GM18498 (cell line): ENCODE results near the gene FNDC3A.
"Not testable (repeated sequence)": the region's sequence is repeated elsewhere in the genome, so short reads cannot be mapped to it uniquely, and the experiment has no call there.

ENCODE experiments used
- ATAC-seq: cut with Tn5 transposase; IDR thresholded peaks from one replicate; pipeline ENCODE4 v1.9.1; 2021; ENCODE audit warnings: mild to moderate bottlenecking, moderate library complexity; ENCODE audit not compliant: unreplicated experiment

Gene FNDC3A

DNA sequence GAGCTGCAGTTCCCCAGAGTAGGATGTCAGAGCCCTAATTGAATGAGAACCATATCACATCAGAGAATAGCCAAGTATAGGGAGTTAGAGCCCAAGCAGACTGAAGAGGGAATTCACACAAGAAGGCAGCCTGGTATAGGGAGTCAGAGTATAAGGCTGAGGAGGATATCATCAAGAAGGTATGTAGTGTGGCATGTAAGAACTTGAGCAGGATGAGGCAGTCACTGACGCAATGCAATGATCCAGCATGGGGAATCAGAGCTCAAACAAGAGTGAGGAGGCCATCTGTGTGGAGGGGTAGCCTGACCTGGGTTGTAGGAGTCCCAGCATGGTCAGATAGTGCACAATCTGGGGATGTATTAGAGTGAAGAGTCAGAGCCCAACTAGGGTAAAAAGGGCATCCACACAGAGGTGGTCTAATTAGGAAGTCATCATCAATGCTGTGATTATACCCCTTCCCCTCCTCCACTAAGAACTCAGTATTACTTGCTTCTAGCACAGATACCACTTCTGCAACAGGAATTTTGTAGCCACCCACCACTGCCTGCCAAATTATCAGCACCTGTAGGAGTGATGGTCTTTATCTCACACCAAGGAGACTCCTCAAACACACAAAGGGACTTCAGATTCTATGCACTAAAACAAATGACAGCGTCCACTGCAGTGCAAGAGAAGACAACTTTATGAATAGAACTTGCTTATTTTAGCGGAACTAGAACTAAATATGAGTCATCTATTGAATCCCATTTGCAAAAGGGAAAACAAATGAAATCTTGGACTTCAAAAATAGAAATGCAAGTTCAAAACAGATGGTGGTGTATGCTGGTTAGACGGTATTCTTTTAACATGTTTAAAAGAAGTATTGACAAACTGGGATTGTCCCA lies 107.2 kb downstream of the FNDC3A start:
- peak; percentile 58 for ATAC-seq

DNA sequence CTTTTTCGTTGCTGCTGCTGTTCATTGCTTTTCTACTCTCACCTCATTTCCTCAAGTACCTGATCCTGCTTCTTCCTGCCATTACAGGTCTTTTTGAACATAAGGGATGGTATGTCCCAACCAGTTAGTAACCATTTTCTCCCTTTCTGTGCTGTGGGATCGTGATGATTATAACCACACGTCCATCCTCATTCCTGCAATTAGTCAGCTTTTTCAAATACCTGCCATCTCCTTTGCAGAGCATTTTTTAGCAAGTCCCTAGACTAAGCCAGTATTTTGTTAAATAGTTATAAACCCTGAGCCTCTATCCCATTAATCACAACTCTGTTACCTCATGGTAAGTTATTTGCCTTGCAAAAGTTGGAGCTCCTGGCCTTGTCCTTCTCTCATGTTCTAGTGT lies 109.2 kb downstream of the FNDC3A start:
- no peak for ATAC-seq

- ATAC-seq: no peak
Measured at GRCh38 chr13:49086722-49087121, 111.0 kb downstream of the FNDC3A start.

GRCh38 chr13:49093376-49093775 lies 117.7 kb downstream of the FNDC3A start:
- no peak for ATAC-seq

GRCh38 chr13:49097374-49097773 lies 121.7 kb downstream of the FNDC3A start:
- no peak for ATAC-seq

GRCh38 chr13:49098198-49098597 lies 122.5 kb downstream of the FNDC3A start:
- no peak for ATAC-seq

DNA sequence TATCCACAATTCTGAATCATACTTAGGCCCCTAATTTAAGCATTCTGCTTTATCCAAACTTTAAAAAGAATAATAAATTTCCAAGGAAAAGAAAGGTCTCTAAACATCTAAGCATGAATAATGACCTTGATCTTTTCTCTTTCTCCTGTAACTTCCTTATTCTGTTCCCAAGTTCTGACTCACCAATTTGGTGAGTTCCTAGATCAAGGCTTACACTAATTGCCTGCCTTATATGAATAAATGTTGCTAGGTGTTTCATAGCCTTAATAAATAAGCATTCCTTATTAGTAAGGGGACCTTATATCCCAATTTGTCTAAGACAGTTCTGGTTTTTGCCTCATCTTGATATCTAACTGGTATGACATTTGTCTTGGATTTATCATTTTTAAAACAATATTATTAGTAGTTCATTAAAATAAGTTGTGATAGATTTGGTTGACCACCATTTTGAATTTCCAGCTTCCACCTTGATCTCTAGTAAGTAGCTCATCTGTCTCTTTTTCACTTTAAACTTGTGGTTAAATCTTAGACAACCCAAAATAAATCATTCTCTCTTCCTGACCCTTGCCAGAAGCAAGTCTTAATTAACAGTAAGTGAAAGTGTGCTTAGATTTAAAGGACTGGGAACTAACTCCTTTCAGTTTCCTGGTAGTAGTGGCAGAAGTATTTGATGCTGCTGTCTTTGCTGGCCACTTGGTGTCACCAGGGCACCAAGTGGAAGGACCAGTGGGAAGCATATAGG lies 123.2 kb downstream of the FNDC3A start:
- ATAC-seq: peak; percentile 55

GRCh38 chr13:49099513-49099877 lies 123.8 kb downstream of the FNDC3A start:
- no peak for ATAC-seq

DNA sequence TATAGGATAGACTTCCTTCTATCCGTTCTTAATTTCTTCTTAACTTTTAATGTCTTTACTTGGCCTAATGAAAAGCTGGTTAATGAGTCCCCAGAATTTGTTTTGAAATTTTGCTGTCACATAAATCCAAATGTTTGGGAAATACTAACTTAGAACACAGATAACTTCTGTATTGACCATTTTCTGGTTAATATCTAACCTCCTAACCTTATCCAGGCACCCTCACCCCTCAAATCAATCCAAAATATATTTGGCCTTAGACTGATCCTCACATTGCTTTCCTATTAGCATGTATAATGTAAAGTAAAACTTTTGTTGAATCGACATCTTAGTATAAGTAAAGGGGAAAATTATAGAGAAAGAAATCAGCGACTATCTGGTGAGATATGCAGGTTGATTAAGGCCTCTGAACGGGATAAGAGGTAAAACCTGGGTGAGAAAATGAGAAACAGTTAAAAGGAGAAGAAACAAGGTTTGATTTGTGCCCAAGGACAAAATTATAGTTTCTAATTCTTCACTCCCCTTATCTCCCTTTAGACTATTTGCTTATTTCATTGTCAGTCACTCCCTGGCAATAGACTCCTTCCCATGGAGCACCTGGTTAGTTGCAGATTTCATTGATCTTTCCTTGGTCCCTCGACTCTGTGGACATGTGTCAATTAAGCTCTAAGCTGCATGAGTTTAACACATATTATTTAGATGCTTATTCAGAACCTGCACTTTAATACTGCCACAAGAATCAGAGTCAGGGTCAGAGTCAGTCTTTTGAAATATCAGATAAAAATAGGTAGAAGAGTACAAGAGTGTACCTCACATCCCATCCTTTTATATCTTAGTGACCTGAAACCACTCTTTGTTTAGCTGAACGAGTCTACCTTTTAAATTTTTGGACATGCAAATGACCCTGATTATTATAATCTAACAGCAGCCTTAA lies 125.2 kb downstream of the FNDC3A start:
- no peak for ATAC-seq

DNA sequence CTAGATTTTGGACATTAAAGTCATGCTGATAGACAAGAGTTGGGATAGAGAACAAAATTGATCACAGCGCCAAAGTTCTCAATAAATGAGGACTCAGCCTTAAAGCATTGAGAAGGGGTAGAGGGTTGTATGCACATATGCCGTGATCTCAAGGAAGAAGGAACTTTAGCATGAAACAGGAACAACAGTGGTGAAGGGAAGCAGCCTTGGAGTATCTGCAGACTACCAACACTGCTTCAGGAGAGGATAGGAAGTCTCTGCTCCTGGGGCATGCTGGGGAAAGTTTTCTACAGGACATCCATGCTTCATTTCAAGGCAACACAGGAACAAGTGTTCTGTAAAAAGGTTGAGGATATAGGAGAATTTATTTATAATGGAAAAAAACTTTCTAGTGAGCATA lies 132.5 kb downstream of the FNDC3A start:
- no peak for ATAC-seq

DNA sequence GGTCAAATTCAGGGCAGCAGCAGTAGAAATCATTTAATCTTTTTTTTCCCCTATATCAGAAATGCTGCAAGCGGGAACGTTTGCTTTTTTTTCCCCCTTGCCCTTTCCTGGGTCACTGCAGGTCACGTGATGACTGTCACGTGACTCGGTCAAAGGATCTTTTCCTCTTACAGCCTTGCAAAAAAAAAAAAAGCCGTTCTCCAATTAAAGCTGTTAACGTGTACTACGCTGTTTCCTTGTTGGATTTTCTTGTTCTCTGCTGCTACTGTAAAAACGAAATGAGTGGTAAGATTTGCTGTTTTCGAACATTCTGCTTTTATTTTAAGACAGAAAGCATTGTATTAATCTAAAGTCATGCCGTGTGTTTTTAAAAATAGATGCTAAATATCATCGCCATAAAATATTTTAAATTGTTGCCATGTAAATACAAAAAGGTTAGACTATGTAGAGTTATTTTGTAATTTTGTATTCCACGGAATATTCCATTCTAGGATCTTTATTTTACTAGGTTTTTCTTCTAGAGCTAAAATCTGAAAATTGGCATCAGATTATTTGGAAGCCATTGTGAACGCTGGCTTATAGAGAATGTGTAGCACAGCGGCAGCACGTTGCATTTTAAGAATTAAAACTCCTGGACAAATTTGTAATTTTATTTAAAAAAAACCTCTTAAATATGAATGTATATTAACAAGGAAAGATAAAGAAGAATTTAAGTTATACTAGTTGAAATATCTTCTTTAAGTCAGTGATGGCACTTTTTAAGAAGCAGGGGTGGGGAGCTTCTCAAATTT lies 134.6 kb downstream of the FNDC3A start:
- no peak for ATAC-seq

DNA sequence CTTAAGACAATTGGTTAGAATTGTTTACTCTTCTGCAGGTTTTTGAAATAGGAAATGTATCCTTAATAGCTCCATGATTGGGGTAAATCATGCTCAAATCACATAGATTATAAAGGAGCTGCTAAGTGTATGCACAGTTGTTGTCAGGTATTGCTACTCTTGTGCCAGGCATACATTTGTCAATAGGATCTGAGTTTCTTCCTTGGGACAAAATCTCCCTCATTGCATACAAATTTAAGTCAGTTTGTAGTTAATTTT lies 135.1 kb downstream of the FNDC3A start:
- ATAC-seq: no peak

DNA sequence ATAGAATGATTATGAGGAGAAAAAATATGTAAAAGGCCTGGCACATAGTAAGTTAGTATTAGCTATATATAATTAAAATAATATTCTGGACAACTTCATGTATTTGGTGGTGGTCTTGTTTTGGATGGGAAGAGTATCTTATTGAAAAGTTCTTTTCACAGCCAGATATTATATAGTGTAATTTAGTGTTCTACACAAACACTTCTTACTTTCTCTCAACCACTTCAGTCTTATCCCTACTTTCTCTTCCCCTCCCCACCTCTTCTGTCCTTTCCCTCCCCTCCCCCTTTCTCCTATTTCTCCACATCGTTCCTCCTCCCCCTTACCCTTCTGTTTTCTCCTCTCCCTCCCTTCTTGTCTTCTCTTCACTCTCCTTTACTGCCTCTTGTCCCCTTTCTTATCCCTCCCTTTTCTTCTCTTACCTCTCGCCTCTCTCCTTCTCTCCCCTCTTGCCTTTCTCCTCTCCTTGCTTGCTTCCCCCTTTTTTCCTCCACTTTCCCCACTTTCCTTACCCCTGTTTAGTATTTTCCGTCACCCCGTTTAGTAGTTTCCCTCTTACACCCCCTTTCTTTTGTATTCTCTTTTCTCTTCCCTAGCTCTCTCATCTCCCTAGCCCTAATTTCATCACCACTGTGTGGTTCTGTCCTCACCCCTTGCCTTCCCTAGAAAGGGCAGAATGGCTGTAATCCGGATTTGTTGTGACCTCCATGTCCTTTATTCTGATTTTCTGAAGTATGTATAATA lies 137.2 kb downstream of the FNDC3A start:
- no peak for ATAC-seq

DNA sequence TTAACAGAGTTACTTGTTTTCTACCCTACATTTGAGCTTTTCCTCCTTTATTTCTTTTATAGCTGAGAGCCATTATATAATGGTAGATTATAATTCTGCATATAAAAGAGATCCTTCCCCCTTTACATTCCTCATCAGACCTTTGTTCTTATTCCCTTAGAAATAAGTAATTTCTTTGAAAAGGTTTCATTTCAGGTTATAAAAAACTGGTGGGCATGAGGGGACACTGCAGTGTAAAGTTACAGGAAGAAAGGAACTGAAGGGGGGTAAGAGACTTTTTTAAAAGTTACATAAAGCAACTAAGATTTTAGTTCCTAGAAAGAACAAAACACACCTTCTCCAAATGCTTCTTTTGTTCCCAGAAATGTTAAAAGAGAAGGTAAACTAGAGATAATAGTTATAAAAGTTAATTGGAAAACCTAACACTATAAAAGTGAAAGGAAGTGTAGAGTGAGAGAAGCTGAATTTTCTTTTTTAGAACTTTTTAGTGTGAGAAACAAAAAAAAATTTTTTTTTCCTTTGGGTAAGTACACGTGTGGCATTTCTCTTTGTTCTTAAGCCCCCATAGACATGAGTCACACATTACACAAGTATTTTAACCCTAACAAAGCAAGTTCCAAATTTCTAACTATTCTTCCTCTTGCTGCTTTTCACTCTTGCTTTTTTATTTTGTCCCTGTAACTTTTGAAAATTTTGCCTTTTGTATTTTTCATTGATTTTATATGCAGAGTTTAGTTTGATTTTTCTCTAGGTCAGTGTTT lies 138.0 kb downstream of the FNDC3A start:
- no peak for ATAC-seq

DNA sequence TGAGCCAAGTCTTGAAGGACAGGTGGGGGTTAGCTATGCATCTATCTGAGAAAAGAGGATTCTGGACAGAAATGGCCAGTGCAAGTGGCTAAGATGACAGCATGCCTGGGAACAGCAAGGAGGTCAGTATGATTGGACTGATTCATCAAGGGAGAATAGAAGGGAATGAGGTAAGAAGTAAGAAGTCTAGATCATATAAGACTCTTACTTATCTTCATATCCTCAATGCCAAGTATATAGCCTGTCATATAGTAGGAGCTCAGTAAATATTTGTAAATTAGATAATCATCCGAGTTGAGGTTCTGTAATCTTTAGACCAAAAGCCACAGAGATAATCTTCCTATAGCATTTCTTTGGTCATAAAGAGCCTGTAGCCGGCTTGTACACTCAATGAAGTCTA lies 141.2 kb downstream of the FNDC3A start:
- ATAC-seq: no peak

DNA sequence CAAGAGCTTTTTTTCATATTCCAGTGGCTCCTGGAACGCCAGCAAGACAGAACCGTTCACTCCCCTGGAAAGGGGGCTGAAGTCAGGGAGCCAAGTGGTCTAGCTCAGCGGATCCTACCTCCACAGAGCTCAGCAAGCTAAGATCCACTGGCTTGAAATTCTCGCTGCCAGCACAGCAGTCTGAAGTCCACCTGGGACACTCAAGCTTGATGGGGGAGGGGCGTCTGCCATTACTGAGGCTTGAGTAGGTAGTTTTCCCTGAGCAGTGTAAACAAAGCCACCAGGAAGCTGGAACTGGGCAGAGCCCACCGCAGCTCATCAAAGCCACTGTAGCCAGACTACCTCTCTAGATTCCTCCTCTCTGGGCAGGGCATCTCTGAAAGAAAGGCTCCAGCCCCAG lies 142.7 kb downstream of the FNDC3A start:
- not testable (repeated sequence) for ATAC-seq

DNA sequence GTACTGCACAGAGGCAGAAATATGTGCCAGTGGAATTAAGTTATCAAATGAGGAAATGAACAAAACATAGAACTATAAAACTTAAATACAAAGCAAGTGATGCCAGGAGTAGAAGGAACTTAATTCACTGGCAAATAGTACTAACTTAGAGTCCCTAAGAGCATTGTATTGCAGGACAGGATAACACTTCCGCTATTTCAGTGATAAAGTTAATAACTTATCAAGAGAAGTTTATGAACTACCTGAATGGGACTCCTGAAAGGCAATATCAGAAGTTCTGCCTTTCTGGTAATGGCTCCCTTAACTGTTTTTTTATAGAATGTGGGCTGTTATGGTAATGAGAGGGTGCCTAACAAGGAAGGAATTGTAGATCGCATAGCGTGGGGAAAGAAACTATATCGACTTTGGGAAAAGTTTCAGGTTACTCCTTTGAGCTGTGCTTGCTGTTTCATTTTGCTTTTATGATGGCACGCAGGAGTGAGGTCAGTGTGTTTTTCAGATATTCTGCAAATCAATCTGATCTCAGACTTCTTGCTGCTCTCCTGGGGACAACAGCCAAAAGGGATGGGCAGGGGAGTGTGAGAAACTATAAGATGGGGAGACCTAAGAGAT lies 149.1 kb downstream of the FNDC3A start:
- no peak for ATAC-seq

GRCh38 chr13:49125964-49126524 lies 150.3 kb downstream of the FNDC3A start:
- no peak for ATAC-seq
